MCF 10A (cell line): ENCODE measurements around the gene PODNL1. TPM values are rescaled to one million over a fixed set of nuclear protein-coding genes. Genes with fewer than 3 reads are reported as not detected.

ENCODE experiments used
- Bru-seq: library from RNA; stranded (reverse); fragments of 400-500 nt; gene quantifications from one replicate; lab custom pipeline; 2021; lab: Mats Ljungman, UMichigan
- BruChase-seq, 2 experiments: library from RNA; stranded (reverse); fragments of 400-500 nt; gene quantifications; one replicate each; lab custom pipeline; 2021; lab: Mats Ljungman, UMichigan
- BruUV-seq: library from RNA; stranded (reverse); fragments of 400-500 nt; replicated peaks from 2 replicates; lab custom pipeline; 2021; lab: Mats Ljungman, UMichigan
- CTCF ChIA-PET: fragments of 300-600 bp; sonication (Branson Sonifier 250); formaldehyde crosslinking; extraction: SDS; loops from one replicate; lab custom pipeline; 2021; ENCODE audit warnings: antibody characterized with exemption, inconsistent platforms; lab: Yijun Ruan, JAX
- POLR2A ChIA-PET: fragments of 300-600, 350-650 bp; sonication (Branson Sonifier 250); formaldehyde crosslinking; extraction: SDS; loops from one replicate; lab custom pipeline; 2020; ENCODE audit warnings: antibody characterized with exemption, inconsistent platforms; lab: Yijun Ruan, JAX
- DNase-seq: peaks from one replicate; pipeline ENCODE4 v3.0.0-alpha.2; 2018; ENCODE audit not compliant: unreplicated experiment
- H3K27ac Mint-ChIP-seq: one replicate; pipeline ENCODE4 v1.8.0; 2022; ENCODE audit warnings: mild to moderate bottlenecking, low read depth, mixed read lengths; ENCODE audit not compliant: unreplicated experiment
- H3K27me3 Mint-ChIP-seq: one replicate; pipeline ENCODE4 v1.8.0; 2022; ENCODE audit warnings: mixed read lengths; ENCODE audit not compliant: insufficient read depth, unreplicated experiment
- H3K36me3 Mint-ChIP-seq: one replicate; pipeline ENCODE4 v1.8.0; 2022; ENCODE audit warnings: mild to moderate bottlenecking, moderate library complexity, mixed read lengths; ENCODE audit not compliant: insufficient read depth, unreplicated experiment
- H3K4me1 Mint-ChIP-seq: one replicate; pipeline ENCODE4 v1.8.0; 2022; ENCODE audit warnings: mixed read lengths; ENCODE audit not compliant: insufficient read depth, unreplicated experiment
- H3K4me3 Mint-ChIP-seq: one replicate; pipeline ENCODE4 v1.8.0; 2022; ENCODE audit warnings: mild to moderate bottlenecking, moderate library complexity, mixed read lengths; ENCODE audit not compliant: unreplicated experiment
- H3K9me3 Mint-ChIP-seq: one replicate; pipeline ENCODE4 v1.8.0; 2022; ENCODE audit warnings: mixed read lengths; ENCODE audit not compliant: unreplicated experiment
- CTCF ChIP-seq: fragments of 200-600 bp; IDR thresholded peaks from one replicate; pipeline ENCODE4 v1.8.0; 2022; ENCODE audit warnings: antibody characterized with exemption, mild to moderate bottlenecking; ENCODE audit not compliant: unreplicated experiment
- intact Hi-C: fragments of 100-400 bp; cut with micrococcal nuclease; formaldehyde crosslinking; loops from 2 replicates; pipeline ENCODE4 v1.14.1; 2022
- long read RNA-seq: library from polyadenylated mRNA; stranded (forward); transcript quantifications from one replicate; pipeline ENCODE4 v2.0.0, GENCODE V29; 2022
- total RNA-seq: library from RNA; stranded (reverse); gene quantifications from 2 replicates; pipeline ENCODE4 v1.2.3, GENCODE V29; 2022

The PODNL1 gene
- 0.25 and 0.51 TPM in 2 replicates for total RNA-seq
- percentile 15 among the genes with signal in this experiment for Bru-seq, nascent RNA
- BruChase-seq, experiment 1, labeled RNA remaining after a 6-hour chase, result percentile 16 among the genes with signal in this experiment
- percentile 16 among the genes with signal in this experiment for BruChase-seq, experiment 2, labeled RNA remaining after a 2-hour chase
- long read RNA-seq, result 0 reads

GRCh38 chr19:13938301-13939064 is at the start of gene PODNL1:
TSS of gene PODNL1 (minus strand) at chr19:13938417. CDS start at chr19:13938181, 236 bp downstream.
- Mint-ChIP-seq H3K27me3 (peaks cover 11% of the 10 kb centered on the region), H3K4me3 (no peak within 1 kb of the TSS), H3K27ac (no peak within 1 kb of the TSS), H3K36me3 (peaks cover 5% of the 10 kb centered on the region), H3K9me3 (no peaks in the 10 kb centered on the region), H3K4me1 (peaks cover 6% of the 10 kb centered on the region)
- BruUV-seq, result no TSS peak
- ChIA-PET POLR2A (interaction anchor here (0.6 to 0.9 kb wide), 2 partner anchors 13 to 51 kb away, joined by 3 to 4 read pairs; no protein-coding TSS in a partner anchor), CTCF (interaction anchor here (1.1 kb wide), 2 partner anchors 15 to 135 kb away, joined by 3 read pairs; no protein-coding TSS in a partner anchor)
- TF ChIP-seq CTCF, result no peak
- intact Hi-C loops, result no loop called here
- peak; percentile 84 for DNase-seq

GRCh38 chr19:13987101-13987890 is 49.1 kb upstream of the PODNL1 start:
- no TSS peak for BruUV-seq
- intact Hi-C loops, result no loop called here
- ChIA-PET CTCF (interaction anchor here (0.7 to 0.8 kb wide), 2 partner anchors 88 to 390 kb away, joined by 3 to 4 read pairs; no protein-coding TSS in a partner anchor), POLR2A (no interaction called here)
- Mint-ChIP-seq H3K4me3 (no peak overlapping the region), H3K4me1 (peaks cover 5% of the 10 kb centered on the region), H3K9me3 (no peaks in the 10 kb centered on the region), H3K27ac (no peak overlapping the region), H3K36me3 (peaks cover 34% of the 10 kb centered on the region), H3K27me3 (no peaks in the 10 kb centered on the region)
- DNase-seq, result no peak
- TF ChIP-seq CTCF, result no peak

- no peak overlapping the region for H3K27ac Mint-ChIP-seq
- no peak overlapping the region for H3K4me3 Mint-ChIP-seq
- POLR2A ChIA-PET, result no interaction called here
Measured at GRCh38 chr19:13986348-13986904, 48.2 kb upstream of the PODNL1 start.

More at GRCh38 chr19:13986348-13986904, 48.2 kb upstream of the PODNL1 start:
- H3K36me3 Mint-ChIP-seq, result peaks cover 35% of the 10 kb centered on the region
- H3K9me3 Mint-ChIP-seq, result no peaks in the 10 kb centered on the region
- no peak for DNase-seq
- BruUV-seq, result no TSS peak
- no peaks in the 10 kb centered on the region for H3K27me3 Mint-ChIP-seq
- intact Hi-C loops, result no loop called here
- peaks cover 5% of the 10 kb centered on the region for H3K4me1 Mint-ChIP-seq
- CTCF ChIA-PET, result interaction anchor here (0.6 kb wide), 1 partner anchor 1007 kb away, joined by 3 read pairs; no protein-coding TSS in a partner anchor
- no peak for TF ChIP-seq CTCF
